Activated naive CD4-positive, alpha-beta T cell (primary cell): Measurements from ENCODE around the gene TENM4.
"Not testable (repeated sequence)": the region's sequence is repeated elsewhere in the genome, so short reads cannot be mapped to it uniquely, and the experiment has no call there.

ENCODE experiments used
- DNase-seq, 4 experiments: peaks; one replicate each; lab custom pipeline; 2025; lab: John Stamatoyannopoulos, UW

Gene TENM4

GRCh38 chr11:78902771-78903507 is 537.9 kb downstream of the TENM4 start:
- no peak for DNase-seq

GRCh38 chr11:78901831-78902230 is 539.0 kb downstream of the TENM4 start:
- no peak for DNase-seq

GRCh38 chr11:78898266-78898775 is 542.5 kb downstream of the TENM4 start:
- no peak for DNase-seq

- DNase-seq = no peak
Observed at GRCh38 chr11:78893996-78894395, 546.8 kb downstream of the TENM4 start.

- DNase-seq = no peak
Observed at GRCh38 chr11:78889698-78890097, 551.1 kb downstream of the TENM4 start.

- DNase-seq = no peak
Observed at GRCh38 chr11:78886616-78887015, 554.2 kb downstream of the TENM4 start.

GRCh38 chr11:78884761-78885160 is 556.1 kb downstream of the TENM4 start:
- no peak for DNase-seq

GRCh38 chr11:78883506-78883905 is 557.3 kb downstream of the TENM4 start:
- no peak for DNase-seq

GRCh38 chr11:78879094-78879980 is 561.5 kb downstream of the TENM4 start:
- DNase-seq = not testable (repeated sequence)

- no peak for DNase-seq
Observed at GRCh38 chr11:78878631-78879030, 562.2 kb downstream of the TENM4 start.

GRCh38 chr11:78876676-78877075 is 564.2 kb downstream of the TENM4 start:
- DNase-seq = no peak

GRCh38 chr11:78870655-78871054 is 570.2 kb downstream of the TENM4 start:
- DNase-seq = no peak

GRCh38 chr11:78869293-78869692 is 571.5 kb downstream of the TENM4 start:
- no peak for DNase-seq

- no peak for DNase-seq
Observed at GRCh38 chr11:78868563-78868962, 572.3 kb downstream of the TENM4 start.

- no peak for DNase-seq
Observed at GRCh38 chr11:78860720-78861422, 580.0 kb downstream of the TENM4 start.

GRCh38 chr11:78857688-78858087 is 583.1 kb downstream of the TENM4 start:
- no peak for DNase-seq

GRCh38 chr11:78856211-78856610 is 584.6 kb downstream of the TENM4 start:
- no peak for DNase-seq

- no peak for DNase-seq
Observed at GRCh38 chr11:78855116-78855515, 585.7 kb downstream of the TENM4 start.

GRCh38 chr11:78853521-78853920 is 587.3 kb downstream of the TENM4 start:
- DNase-seq = no peak

GRCh38 chr11:78851878-78852586 is 588.8 kb downstream of the TENM4 start:
- DNase-seq = no peak

- DNase-seq = no peak
Observed at GRCh38 chr11:78850078-78850477, 590.8 kb downstream of the TENM4 start.

- DNase-seq = no peak
Observed at GRCh38 chr11:78846269-78846668, 594.6 kb downstream of the TENM4 start.
